Measurements from ENCODE around the gene KRT40.

Gene KRT40

GRCh38 chr17:40997361-40997760 is 13.2 kb upstream of the KRT40 start:
- DNase-seq (ENCODE audit: low read depth in 2 of 2): no peak

DNA sequence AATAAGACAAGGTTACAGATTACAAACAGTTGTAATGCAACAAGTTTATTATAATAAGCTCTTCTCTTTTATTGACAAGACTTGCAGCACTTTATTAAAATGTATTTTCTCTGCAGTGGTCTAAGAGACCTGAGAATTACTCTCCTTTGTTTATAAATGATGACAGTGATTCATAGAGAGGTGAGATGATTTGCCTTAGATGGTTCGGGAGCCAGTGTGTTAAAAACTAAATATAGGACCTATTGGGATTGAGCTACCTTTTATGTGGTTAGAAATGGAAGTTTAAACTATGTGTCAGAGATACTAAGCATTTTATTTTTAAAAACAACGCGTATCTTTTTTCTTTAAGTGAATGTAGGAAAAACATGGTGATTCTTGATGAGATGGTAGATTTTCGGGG is 12.7 kb upstream of the KRT40 start:
- DNase-seq (ENCODE audit: low read depth in 2 of 2): no peak

GRCh38 chr17:40995116-40995515 is 11.0 kb upstream of the KRT40 start:
- DNase-seq (ENCODE audit: low read depth in 2 of 2): no peak

DNA sequence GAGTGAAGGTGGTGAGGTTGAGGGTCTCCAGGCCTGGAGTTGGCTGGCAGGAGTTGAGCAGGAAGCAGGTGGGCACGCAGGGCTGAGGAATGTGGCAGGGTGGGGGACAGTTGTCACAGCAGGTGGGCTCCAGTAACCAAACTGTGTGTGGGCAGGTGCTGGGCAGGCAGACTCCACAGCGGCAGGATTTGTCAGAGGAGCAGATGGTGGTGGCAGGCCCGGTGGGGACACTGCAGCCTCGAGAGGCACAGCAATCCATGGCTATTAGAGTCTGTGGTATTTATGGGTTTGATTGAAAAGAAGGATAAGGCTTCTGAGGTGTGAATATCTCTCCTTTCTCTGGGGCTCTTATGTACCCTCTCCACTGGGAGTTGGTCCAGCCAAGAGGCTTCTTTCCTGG is 9.7 kb upstream of the KRT40 start, which contains the start of gene KRTAP3-3:
TSS of gene KRTAP3-3 (minus strand) at position 326 of the 400 bp plus-strand sequence. CDS start at position 259, 67 bp downstream.
- no peak for DNase-seq (ENCODE audit: low read depth in 2 of 2)

- DNase-seq (ENCODE audit: low read depth in 2 of 2): no peak
These were observed 9.0 kb upstream of the KRT40 start for GRCh38 chr17:40993084-40993483.

DNA sequence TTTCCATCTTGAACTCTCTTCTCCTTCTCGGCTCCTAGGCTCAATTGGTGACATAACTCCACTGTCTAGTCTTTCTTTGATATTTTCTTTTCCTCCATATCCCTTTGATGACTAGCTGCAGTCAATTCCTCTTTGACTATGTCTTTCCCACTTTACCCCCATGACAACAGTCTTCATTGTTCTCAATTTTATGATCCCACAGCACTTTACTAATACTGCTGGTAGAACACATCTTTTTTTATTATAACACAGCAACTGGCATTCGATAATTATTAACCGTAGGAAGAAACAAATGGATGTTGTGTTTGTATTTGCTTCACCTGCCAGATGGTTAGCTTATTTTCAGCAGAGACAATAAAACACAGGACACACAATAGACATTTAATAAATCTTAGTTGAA is 8.5 kb upstream of the KRT40 start:
- no peak for DNase-seq (ENCODE audit: low read depth in 2 of 2)

GRCh38 chr17:40986920-40987319 is 2.8 kb upstream of the KRT40 start:
- DNase-seq (ENCODE audit: low read depth in 2 of 2): no peak

DNA sequence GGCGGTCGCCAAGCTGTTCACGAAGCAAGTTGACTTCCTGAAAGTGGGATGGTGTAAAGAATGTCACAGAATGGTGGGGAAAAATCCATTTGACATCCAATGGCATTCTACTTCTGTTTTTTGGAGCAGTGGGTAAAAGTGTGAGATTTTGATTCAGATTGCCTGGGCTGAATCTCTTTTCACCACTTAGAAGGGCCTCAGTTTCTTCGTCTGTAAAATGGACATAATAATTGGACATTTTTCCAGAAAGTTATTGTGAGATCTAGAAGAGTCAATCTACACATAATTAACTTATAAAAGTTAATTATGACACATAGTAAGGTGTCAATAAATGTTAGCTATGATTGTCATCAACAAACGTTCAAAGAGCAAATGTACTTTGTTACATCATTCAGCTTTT is 3.0 kb downstream of the KRT40 start:
- no peak for DNase-seq (ENCODE audit: low read depth in 2 of 2)

DNA sequence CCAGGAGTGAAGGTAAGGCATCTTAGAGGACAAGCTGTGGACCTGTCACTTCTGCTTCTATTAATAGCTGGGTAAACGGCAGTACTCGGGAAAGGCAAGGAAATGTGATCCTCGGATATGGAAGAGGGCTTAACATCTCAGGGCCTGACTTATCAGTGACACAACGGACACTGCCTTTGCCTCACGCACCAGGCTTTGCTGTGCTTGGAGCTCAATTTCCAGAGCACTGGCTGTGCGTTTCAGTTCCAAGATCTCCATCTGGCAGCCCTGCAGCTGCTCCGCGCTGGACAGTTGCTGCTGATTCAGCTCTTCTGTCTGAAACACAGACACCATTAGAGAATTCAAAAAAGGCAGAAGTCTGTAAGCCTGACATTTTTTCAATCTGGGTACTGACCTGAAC is 3.5 kb downstream of the KRT40 start:
- no peak for DNase-seq (ENCODE audit: low read depth in 2 of 2)

GRCh38 chr17:40980117-40980516 is 4.0 kb downstream of the KRT40 start:
- no peak for DNase-seq (ENCODE audit: low read depth in 2 of 2)

GRCh38 chr17:40978575-40979151 is 5.5 kb downstream of the KRT40 start:
- no peak for DNase-seq (ENCODE audit: low read depth in 2 of 2)

- no peak for DNase-seq (ENCODE audit: low read depth in 2 of 2)
These were observed 8.6 kb downstream of the KRT40 start for GRCh38 chr17:40975516-40975915.

GRCh38 chr17:40974366-40974765 is 9.8 kb downstream of the KRT40 start:
- no peak for DNase-seq (ENCODE audit: low read depth in 2 of 2)

- DNase-seq (ENCODE audit: low read depth in 2 of 2): no peak
These were observed 16.5 kb downstream of the KRT40 start for GRCh38 chr17:40967582-40967981.

- DNase-seq (ENCODE audit: low read depth in 2 of 2): no peak
These were observed 17.3 kb downstream of the KRT40 start, which contains the start of gene KRT39 for GRCh38 chr17:40966848-40967247. Gene KRT39 (minus strand): TSS chr17:40966948. CDS start chr17:40966856, 92 bp downstream.

GRCh38 chr17:40963838-40964237 is 20.3 kb downstream of the KRT40 start:
- no peak for DNase-seq (ENCODE audit: low read depth in 2 of 2)

GRCh38 chr17:40962059-40962561 is 22.0 kb downstream of the KRT40 start:
- DNase-seq (ENCODE audit: low read depth in 2 of 2): no peak

- DNase-seq (ENCODE audit: low read depth in 2 of 2): no peak
These were observed 22.5 kb downstream of the KRT40 start for GRCh38 chr17:40961591-40961990.

GRCh38 chr17:40960144-40960543 is 24.0 kb downstream of the KRT40 start:
- DNase-seq (ENCODE audit: low read depth in 2 of 2): no peak

DNA sequence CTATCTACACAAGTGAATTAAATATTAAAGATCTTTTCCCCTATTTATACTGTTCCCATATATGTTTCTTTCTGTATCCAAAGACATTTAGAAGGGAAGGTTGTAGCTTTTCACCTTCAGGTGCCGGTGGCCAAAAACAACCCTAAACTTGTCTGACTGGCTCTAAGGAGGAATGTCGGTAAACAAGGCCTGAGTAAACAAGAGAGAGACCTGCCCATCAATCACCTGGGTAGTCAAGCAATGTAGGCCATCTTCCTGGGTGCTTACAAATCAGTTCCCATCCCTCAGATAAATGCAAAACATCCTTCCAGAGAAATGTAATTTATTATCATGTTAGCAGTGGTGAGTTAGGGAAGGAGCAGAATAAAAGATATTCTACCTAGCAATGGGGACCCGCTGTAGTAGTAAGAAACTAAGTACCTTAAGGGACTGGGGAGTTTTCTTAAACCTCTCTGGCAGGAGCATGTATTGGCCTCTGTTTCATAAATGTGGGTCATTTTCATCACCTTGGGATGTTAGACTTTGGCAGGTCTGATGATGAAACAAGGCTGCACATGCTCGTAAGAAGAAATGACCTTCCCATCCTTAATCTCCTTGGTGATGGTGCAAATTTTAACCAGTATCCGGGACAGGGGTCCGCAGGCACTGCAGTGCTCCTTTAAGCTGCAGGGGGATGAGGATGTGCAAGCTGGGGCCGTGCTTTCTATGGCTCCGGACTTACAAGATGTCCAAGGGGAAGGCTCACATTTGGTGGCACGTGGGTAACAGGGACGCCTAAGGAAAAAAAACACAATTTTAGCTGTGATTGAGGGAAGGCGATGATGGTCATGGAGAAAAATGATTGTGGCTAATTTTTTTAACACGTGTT is 25.8 kb downstream of the KRT40 start:
- DNase-seq (ENCODE audit: low read depth in 2 of 2): no peak

DNA sequence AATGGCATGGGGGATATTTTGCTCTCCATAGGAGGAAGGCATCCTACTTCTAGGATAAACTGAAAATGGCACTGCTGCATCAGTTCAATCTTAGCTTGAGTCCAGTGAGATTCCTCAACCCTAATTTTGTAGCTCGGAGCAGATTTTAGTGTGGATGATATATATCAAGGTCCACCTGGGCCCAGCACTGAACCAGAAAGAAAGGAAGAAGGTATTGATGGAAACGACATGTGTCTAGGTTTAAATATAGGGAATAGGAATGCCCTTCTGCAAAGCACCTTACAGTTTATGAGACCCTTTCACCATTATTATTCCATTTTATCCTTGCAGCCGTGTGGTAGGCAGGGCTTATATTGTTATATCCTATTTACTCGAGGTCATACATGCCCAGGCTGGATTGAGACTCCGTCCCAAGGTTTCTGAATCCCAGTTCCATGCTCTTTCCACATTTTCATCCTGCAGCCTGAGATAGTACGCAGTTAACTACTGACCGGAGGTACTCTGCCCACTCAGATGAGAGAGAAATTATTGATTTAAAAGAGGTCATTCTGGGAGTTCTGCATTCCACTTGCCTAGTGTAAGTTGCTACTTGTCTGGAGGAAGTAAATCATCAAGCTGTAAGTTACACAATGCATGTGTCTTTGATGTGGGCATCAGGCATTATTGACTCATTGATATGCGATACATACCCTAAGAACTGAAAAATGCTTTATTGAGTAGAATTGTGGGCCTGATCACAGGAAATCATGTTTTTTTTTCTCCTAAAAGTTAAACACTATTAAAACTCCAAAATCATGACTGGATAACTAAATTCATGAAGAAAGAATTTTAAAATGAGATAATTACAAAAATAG is 27.5 kb downstream of the KRT40 start:
- DNase-seq (ENCODE audit: low read depth in 2 of 2): no peak

GRCh38 chr17:40953881-40954280 is 30.2 kb downstream of the KRT40 start:
- no peak for DNase-seq (ENCODE audit: low read depth in 2 of 2)
